Myocyte (in vitro differentiated cells): ENCODE results near the gene HADHA. TPM values are rescaled to one million over a fixed set of nuclear protein-coding genes. Genes with fewer than 3 reads are reported as not detected.
"Not testable (repeated sequence)": the region's sequence is repeated elsewhere in the genome, so short reads cannot be mapped to it uniquely, and the experiment has no call there.

Experiments used
- DNase-seq: peaks from one replicate; pipeline ENCODE4 v3.0.0-alpha.2; 2012; ENCODE audit warnings: low read depth
- polyA plus RNA-seq: library from polyadenylated mRNA; unstranded; fragments of >200 nt; gene quantifications from one replicate; pipeline ENCODE4 v1.2.1, GENCODE V29; 2012; ENCODE audit warnings: missing spikeins
- total RNA-seq: library from RNA; depleted of rRNA; stranded (reverse); fragments of >200 nt; gene quantifications from 2 replicates; pipeline ENCODE4 v1.2.3, GENCODE V29; 2014

The HADHA gene
- 137 and 140 TPM in 2 replicates for total RNA-seq
- polyA plus RNA-seq: 117 TPM

DNA sequence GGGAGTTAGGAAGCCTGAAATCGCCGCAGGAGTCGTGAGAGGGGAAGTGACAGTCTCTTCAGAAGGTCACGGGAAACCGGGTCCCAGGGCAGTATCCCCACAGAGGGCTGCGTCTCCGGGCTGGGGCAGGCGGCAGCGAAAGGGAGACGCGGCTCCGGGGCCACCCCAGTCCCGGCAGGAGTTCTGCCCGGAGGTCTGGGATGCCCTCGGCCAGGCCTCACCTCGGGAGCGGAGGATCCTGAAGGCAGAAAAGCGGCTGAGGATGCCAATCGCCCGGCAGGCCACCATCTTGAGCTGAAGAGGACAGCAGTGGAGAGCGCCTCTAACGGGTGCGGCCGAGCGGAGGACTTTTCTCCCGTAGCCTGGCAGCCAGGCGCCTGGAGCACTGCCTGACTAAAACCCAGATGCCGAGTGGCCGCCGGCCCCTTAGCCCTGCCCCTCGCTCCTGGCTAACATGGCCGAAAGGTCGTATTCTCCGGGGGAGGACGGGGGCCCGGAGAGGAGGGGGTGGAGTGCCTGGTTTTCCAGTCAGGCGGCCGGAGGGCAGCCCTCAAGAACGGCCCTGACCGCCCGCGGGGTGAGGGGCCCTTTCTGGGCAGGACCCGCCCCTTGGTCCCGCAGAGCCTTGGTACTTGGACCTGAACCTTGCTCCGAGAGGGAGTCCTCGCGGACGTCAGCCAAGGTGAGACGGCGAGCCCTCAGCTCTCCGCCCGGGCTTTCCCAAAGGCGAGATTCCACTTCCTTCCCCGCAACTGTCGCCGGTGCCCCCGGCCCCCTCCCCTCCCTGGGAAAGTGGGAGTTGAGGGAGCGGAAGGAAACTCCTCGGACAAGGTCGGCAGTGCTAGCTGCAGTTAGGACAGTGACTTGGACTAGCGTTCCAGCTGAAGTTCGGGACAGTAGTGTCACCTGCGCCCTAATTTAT lies at the start of gene HADHA, which contains the start of gene HADHB:
Gene HADHA, minus strand, starts transcription at position 324 of the 922 bp plus-strand sequence. Its CDS starts 36 bp downstream, at position 288.
Gene HADHB, plus strand, starts transcription at position 631 of the 922 bp plus-strand sequence. CDS start 9,316 bp downstream, outside the sequence.
- peak; percentile 92 for DNase-seq

DNA sequence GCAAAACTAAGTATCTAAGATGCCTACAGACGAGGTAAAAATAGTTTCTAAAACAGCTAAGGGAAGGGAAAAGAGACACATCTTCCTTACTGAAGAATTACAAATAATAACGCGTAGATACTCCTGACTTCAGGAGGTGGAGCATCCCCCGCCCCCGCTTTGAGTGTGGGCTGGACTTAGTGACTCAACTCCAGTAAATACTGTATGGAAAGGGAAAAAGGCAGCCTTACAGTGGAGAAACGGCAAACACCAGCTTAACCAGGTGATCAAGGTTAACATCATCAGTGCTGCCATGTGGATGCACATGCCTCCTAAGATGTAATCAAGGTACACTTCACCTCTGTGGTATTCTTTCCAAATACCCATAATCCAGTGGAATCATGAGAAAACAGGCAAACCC lies 48.2 kb upstream of the HADHA start:
- no peak for DNase-seq

DNA sequence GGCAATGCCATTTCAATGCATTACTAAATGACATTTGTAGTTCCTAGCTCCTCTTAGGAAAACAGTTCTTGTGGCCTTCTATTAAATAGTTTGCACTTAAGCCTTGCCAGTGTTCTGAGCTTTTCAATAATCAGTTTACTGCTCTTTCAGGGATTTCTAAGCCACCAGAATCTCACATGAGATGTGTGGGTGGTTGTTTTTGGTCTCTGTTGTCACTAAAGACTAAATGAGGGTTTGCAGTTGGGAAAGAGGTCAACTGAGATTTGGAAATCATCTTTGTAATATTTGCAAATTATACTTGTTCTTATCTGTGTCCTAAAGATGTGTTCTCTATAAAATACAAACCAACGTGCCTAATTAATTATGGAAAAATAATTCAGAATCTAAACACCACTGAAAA lies 45.6 kb upstream of the HADHA start:
- DNase-seq: no peak

DNA sequence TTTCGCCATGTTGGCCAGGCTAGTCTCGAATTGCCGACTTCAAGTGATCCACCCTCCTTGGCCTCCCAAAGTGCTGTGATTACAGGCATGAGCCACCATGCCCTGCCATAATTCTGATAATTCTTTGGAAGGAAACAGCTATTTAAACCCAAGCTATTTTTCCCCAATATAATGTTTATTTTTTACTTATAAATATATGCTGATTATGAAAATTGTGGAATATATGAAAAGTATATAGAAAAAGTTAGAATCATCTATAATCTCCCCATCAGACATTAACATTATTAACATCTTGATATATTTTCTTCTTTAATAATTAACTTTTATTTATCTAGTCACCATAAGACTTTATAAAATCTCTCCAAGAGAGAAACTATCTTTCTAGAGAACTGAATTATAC lies 41.5 kb upstream of the HADHA start:
- no peak for DNase-seq

DNA sequence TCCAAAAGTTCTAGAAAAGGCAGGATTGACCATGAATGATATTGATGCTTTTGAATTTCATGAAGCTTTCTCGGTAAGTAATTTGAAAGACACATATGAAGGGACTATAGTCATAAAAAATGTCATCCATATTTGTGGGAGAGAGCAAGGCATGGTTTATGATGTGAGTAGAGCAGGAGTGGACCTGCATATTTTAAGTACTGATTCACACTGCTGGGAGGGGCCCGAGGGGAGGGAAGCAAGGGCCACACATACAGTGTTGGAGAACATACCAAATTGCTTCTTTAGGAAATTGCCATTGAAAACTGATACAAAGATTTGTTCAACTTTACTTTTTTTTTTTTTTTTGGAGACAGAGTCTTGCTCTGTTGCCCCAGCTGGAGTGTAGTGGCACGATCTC lies 39.7 kb upstream of the HADHA start:
- DNase-seq: peak; percentile 18

DNA sequence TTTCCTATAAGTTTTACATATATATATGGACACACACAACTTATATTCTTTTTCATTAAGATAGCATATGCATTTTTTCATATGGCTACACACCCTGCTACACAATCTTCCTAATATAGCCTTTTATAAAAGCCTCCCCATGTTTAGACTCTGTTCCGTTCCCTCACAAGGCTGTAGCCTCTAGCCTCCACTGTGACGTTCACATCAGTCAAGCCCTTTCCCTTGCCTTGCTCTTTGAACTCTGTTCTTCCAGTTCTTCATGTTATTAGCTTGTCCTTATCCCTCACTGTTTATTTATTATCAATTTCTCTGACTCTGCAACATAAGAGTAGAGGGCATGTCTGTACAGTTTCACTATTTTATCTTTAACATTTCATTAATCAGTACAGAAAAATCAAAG lies 39.2 kb upstream of the HADHA start:
- DNase-seq: no peak

DNA sequence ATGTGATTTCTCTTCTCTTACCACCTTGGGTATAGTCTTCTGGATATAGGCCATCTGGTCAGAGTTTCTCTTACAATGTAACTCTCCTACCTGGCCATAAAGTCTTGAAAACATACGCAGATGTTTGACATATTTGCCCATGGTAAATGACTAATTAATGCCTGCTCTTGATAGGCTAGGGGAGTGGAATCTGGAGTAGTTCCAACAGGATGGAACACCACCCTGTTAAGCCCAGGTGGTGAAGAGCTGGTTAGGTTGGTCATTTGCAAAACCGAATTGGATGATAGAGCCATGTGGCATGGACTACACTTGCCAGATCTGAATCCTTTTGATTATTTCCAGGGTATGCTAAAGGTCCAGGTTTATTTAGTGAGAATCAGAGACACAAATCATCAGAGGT lies 36.8 kb upstream of the HADHA start:
- DNase-seq: no peak

DNA sequence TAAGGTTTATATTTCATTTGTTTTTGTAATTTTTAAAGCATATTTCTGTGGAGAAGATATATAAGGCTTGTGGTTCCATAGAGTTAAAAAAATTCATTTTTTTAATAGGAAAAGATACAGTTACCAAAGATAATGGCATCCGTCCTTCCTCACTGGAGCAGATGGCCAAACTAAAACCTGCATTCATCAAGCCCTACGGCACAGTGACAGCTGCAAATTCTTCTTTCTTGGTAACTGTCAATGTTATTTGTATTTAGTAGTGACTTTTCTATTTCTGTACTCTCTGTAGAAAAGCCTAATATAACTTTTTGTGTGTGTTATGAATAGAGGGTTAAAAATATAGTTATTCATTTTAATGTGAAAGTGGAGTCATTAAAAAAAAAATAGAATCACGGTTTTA lies 35.5 kb upstream of the HADHA start:
- peak; percentile 77 for DNase-seq

DNA sequence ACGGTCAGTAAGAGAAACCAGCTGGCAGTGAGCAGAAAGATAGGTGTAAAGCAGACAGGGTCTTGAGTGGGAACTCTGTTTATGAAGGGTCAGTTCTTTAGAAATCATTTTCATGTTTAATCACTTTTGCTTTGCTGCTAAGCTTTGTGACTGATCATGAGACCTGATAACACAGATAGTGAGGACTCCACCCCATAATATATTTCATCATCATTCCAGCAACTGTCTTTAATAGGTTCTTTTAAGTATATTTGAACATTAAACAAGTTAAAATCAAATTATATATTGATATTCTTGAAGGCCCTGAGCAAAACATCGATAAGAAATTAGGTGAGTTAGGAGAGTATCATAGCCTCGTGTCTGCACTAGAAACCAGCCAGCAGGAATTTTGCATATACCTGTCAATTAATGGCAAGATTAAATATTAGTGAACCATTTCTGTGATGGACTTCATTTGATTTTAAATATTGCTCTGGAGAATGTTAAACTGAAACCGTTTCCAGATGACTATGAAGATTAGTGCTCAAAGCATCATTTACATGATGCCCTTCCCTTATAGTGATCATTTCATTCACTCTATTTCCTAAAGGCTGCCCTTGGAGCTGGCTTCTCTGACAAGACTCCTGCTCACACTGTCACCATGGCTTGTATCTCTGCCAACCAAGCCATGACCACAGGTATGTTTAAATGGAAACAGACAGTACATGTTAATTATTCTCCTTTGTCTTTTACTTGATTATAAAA lies 32.2 kb upstream of the HADHA start:
- no peak for DNase-seq

DNA sequence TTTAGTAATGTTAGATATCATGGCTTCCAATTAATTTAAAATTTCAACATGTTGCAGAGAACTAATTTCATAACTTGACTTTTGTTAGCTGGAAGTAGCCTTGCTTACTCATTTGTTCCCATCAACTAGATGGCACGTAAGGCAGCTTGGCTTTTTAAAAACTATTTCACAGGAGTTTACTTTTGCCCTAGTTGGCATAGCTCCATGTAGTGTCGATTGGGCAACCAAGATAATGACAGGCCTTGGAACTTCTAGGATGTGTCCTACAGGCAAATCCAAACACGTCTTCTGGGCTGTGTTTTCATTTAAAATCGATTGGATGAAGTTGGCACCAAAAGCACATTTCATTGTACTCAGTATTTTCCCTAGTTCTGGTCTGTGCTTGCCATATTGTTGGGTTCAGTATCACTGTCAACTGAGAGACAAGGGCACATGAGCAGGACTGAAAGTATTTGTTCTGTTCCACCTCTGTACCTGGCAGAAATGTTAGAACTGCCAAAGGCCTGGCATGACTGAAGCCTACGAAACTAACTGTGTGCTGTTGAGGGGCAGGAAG lies 29.7 kb upstream of the HADHA start:
- peak; percentile 85 for DNase-seq

DNA sequence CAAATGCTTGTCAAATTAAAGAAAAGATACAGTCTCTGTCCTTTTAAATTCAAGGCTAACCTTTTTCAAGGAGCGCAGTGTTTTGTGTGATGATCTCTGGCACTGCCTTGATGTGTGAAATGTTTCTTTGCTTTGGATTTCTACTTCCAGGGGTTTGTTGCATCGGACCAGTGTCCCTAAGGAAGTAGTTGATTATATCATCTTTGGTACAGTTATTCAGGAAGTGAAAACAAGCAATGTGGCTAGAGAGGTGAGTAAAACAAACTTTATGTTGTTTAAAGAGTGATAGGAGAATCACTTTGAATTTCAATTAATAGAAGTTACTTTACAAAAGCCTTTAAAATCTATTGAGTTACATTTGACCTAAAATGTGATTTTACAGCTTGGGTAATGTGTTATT lies 29.1 kb upstream of the HADHA start:
- DNase-seq: no peak

DNA sequence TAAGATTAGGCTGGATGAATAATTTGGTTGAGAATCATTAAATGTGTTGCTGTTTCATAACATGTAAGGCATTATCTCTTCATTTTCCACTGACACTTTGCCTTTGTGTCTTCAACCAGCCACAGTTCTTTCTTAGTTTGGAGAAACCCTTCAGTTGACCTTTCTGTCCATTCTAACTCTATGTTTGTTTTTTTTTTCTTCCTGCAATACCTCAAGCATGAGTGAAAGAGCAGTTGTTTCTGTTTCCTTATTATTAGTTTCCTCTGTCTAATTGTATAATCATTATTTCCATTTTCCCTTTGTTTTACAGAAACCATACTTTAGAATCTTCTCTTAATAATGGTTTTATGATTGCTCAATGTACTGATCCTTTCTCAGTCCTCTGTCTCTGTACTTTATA lies 25.9 kb upstream of the HADHA start:
- DNase-seq: no peak

DNA sequence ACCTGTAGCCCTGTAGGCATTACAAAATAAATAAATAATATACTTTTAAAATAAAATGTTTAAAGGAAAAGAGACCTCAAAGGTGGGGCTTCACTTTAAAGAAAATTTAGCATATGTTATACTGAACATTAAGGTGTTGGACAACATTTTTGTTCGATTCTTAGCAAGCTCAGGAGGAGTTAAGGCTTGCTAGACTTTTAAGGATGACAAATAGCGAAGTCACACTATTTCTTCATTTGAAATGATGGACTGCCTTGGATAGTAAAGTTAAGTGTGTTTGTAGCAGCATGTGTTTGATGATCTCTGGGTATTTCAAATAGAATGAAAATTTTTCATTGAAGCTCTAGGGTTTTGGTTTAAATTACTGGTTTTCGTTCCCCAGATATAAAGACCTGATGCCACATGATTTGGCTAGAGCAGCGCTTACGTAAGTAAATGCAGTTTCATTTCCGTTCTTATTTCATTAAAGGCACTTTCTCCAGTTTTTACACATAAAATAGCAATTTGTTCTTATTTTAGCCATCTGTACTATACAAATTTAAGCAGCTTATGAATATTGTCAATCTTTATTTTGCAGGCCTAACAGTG lies 25.2 kb upstream of the HADHA start:
- DNase-seq: no peak

DNA sequence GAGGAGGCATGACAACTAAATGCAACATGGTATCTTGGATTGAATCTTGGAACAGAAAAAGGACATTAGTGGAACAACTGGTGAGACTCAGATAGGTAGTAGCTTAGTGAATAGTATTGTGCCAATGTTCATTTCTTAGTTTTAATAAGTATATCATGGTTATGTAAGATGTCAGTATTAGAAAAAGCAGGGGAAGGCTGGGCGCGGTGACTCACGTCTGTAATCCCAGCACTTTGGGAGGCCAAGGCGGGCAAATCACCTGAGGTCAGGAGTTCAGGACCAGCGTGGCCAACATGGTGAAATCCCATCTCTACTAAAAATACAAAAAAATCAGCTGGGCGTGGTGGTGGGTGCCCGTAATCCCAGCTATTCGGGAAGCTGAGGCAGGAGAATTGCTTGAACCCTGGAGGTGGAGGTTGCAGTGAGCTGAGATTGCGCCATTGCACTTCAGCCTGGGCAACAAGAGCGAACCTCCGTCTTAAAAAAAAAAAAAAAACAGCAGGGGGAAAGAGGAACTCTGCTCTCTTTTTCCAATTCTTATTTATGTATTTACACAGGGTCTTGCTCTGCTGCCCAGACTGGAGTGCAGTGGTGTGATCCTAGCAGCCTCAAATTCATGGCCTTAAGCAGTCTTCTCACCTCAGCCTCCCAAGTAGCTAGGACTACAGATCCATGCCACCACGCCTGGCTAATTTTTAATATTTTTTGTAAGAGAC lies 24.4 kb upstream of the HADHA start:
- not testable (repeated sequence) for DNase-seq

DNA sequence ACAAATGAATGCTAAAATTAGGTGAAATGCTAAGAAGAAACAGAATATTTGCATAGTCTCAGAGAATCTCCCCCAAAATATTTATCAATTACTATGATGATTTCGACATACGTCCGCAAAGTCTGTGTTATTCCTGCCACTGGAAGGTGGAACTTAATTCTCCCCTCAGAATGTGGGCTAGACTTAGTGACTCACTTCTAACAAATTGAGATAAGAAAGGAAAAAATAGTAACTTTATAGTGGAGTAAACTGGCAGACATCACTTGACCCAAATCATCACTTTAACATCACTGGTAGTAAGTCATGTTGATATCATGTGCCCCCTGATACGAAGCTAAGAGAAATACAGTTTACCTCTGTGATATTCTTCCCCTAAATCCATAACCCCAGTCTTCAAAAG lies 23.8 kb upstream of the HADHA start:
- no peak for DNase-seq

DNA sequence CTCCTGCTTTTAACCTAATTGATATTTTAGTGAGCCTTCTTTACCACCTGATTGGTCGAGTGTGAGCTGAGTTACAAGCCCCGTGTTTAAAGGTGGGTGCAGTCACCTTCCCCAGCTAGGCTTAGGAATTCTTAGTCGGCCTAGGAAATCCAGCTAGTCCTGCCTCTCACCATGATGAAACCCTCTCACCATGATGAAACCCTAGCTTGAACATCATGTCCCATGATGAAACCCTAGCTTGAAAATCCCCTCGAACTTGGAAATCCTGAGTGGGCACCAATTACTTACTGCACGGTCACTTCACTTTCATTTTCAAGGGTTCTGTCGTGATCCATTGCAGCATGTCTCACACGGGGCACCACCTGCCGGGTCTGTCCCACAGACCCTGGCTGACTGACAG lies 14.4 kb upstream of the HADHA start:
- DNase-seq: not testable (repeated sequence)

DNA sequence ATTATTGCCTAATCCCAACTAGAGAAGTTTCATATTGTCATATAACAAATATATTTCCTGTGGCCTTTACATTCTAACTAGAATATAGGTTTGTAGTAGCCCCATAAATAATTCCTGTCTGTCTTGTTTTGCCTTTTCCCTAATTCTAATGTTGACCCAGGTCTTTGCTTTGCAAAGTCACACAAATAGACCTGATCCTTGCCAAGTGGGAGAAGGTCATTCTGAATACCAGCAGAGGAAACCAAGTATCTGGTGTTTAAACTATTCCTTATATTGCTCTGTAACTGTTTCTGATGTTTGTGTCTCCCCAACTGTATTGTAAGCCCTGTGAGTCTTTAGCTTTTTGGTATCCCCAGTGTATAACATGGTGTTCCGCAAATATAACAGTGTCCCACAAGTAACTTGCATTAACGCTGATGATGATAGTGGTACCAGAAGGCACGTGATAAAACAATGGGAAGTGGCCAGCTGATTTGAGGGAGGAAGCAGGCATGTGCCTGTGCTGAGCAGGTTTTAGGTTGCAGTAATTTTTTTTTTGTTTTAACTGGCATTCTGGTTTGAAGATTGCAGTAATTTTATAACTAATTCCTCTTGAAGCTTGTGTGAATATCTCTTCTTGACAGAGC lies 11.4 kb upstream of the HADHA start:
- no peak for DNase-seq

DNA sequence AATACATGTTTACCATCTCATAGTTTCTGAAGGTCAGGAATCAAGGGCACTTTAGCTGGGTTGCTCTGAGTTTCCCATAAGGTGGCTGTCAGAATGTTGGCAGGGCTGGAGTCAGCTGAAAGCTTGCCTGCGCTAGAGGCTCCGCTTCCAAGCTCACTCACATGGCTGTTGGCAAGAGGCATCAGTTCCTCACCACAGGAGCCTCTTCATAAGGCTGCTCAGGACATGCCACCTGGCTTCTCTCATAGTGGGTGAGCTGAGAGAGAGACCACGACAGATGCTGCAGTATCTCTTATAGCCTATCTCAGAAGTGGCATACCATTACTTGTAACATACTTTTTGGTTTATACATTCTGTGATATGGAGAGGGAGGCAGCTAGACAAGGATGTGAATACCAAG lies 7.5 kb upstream of the HADHA start:
- peak; percentile 72 for DNase-seq

DNA sequence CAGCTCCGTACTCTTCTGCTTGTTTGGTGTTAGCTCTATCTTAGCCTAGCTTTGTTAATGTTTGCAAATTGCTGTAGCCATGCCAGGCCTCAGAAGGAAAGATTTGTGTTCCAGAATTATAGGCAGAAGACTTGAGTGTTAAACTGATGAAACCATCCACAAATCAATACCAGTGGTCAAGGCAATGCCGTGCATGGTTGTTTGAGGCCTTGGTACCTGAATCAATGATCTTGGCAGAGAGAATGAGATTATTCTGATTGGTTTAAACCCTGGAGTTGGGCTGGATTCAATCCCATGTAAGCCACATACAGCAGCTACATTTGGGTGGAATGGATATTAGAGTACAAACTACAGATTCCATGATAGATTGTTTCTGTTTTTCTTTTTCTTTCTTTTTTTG lies 5.2 kb upstream of the HADHA start:
- no peak for DNase-seq

DNA sequence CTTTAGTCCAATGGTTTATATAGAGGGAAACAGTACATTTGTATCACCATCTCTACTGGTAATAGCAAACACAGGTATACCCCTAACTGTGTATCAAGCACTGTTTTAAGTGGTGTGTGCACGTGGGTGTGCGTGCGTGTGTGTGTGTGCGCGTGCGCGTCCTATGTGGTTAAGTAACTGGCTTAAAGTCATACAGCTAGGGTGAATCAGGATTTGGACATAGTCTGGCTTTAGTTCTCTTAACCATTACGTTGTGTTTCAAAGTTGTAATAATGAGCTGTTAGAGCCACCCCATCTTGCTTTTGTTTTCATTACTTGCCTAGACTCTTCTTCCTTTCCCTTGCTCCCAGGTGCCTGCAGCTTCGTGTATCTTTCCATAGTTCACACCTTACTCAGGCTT lies 2.4 kb upstream of the HADHA start:
- peak; percentile 4 for DNase-seq
